Measurements from ENCODE around the gene ITGA1. TPM values are rescaled to one million over a fixed set of nuclear protein-coding genes. Genes with fewer than 3 reads are reported as not detected.
"Not testable (repeated sequence)": the region's sequence is repeated elsewhere in the genome, so short reads cannot be mapped to it uniquely, and the experiment has no call there.

ITGA1 gene
- total and polyA plus RNA-seq, 2 donors = 53.9 to 303 TPM

DNA sequence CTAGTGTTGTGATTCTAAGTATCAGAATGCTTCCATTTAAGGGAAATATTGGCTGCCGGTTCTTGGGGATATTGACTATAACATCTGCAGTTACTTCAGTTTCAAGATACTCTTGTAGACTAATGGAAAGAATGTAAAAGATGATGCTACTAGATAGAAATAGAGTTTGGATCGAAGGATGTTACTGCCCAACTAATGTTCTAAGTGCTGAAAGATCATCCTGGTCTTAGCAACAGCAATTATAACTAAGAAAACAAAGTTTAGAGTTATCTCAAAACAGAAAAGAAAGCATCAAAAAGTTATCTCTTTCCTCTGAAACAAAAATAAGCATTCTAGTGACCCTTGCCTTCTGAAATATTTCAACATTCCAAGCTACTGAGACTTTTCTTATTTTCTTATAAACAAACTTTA, 49.9 kb downstream of the ITGA1 start:
- Histone ChIP-seq H3K27ac (ENCODE audit: low read depth) (no peak overlapping the region), H3K36me3 (ENCODE audit: insufficient read depth) (no peaks in the 10 kb centered on the region), H3K4me1 (ENCODE audit: insufficient read depth) (peaks cover 2% of the 10 kb centered on the region), H3K4me3 (ENCODE audit: low read depth, low read length) (no peak overlapping the region)
- no peak for DNase-seq (ENCODE audit: extremely low spot score)
- WGBS = 38% methylated on average over 2 of the region's 2 CpGs

DNA sequence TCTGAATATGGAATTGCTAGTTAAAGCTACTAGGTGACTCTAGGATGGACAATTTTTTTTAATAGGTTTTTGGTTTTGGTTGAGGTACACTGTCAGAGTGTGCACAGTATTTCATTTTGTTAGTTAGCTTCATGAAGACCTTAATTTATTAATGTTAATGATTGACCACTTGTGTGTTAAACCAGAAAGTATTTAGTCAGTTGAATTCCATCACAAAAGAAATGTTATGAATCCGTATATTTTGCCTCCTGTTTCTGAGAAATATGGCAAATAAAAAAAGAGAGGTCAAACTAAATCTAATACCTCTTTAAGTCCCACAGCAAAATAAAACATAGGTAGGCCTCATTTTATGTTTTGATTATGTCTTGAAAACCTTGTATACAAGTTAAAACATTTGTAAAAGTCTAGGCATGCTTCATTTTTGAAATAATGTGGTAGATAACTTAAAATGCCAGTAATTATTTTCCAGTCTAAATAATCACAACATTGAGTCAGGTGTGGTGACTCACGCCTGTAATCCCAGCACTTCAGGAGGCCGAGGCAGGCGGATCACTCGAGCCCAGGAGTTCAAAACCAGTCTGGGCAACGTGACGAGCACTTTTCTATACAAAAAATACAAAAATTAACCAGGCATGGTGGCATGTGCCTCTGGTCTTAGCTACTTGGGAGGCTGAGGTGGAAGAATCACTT, 50.8 kb downstream of the ITGA1 start:
- 68% methylated on average over 7 of the region's 7 CpGs for WGBS
- DNase-seq (ENCODE audit: extremely low spot score) = no peak
- no peak overlapping the region for H3K27ac ChIP-seq (ENCODE audit: low read depth)
- H3K4me3 ChIP-seq (ENCODE audit: low read depth, low read length) = no peak overlapping the region
- peaks cover 2% of the 10 kb centered on the region for H3K4me1 ChIP-seq (ENCODE audit: insufficient read depth)
- no peaks in the 10 kb centered on the region for H3K36me3 ChIP-seq (ENCODE audit: insufficient read depth)

DNA sequence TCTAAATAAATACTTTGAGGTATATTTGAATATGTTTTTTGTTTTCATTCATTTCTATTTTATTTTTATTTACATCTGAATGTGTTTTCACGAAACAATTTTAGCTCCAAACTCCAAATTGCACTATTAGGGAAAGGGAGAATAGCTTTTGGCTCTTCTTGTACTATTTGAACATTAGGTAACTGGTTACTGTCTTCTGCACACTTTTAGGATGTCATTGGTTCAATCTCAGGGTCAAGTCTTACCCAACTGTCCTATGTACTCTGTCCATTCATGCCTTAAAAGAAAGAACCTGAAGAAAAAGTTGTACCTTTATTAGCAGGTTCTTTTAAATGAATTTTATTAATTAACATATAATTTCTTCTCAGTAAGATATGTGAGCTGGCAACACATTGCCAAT, 51.6 kb downstream of the ITGA1 start:
- Histone ChIP-seq H3K4me1 (ENCODE audit: insufficient read depth) (peaks cover 2% of the 10 kb centered on the region), H3K4me3 (ENCODE audit: low read depth, low read length) (no peak overlapping the region), H3K36me3 (ENCODE audit: insufficient read depth) (no peaks in the 10 kb centered on the region), H3K27ac (ENCODE audit: low read depth) (no peak overlapping the region)
- 62% methylated on average over 1 of the region's 1 CpG for WGBS
- DNase-seq (ENCODE audit: extremely low spot score) = no peak

DNA sequence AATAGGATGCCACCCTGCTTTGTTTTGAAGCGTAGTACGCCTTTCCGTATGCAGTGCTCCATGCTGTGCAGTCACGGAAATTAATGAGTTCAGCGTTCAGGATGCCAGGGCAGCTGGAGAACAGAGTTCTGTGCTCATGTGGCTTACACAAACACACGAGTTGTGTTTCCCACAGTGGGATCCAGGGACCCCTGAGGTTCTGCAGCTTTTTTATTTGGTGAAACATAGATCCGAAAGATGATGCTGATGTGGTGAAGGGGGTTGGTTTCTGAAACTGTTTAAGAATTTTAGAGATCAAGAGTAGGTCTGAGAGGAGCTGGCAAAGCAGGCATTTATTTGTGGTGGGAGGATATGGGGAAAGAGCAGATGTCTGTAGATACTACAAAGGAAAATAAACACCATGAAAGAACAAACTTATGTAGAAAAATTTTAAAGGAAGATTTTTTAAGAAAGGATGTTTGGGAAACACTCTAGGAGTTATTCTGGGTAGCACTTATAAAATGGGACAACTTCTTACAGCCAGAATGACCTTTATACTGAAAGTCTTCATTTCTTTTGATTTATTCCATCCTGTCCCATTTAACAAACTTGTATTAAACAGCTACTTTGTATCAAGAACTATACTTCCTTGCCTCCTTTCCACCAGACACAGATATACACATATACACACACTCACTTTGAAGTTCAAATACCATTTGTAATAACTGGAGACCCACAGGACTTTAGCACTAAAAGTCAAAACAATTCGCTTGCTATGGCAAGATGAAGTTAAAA, 52.7 kb downstream of the ITGA1 start:
- Histone ChIP-seq H3K4me3 (ENCODE audit: low read depth, low read length) (no peak overlapping the region), H3K27ac (ENCODE audit: low read depth) (no peak overlapping the region), H3K36me3 (ENCODE audit: insufficient read depth) (no peaks in the 10 kb centered on the region), H3K4me1 (ENCODE audit: insufficient read depth) (peaks cover 2% of the 10 kb centered on the region)
- WGBS = 30% methylated on average over 8 of the region's 8 CpGs
- DNase-seq (ENCODE audit: extremely low spot score) = no peak

DNA sequence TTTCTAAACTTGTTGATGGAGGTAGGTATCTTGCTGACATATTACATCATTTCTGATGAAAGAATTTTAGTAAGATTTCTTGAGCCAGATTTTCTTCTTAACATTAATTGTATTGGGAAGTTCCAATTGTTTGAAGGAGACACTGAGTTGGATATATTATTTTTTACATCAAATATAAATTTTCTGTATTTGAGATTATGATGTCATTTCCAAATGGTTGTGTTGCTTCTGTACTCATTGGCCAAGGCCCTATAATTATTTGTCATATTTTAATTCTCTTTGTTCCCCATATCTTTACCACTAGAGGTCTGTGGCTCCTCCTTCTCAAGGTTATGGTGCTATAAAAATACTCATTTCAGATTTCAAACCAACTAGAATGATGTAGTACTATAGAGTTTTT, 53.4 kb downstream of the ITGA1 start:
- peaks cover 2% of the 10 kb centered on the region for H3K4me1 ChIP-seq (ENCODE audit: insufficient read depth)
- H3K27ac ChIP-seq (ENCODE audit: low read depth) = no peak overlapping the region
- no peaks in the 10 kb centered on the region for H3K36me3 ChIP-seq (ENCODE audit: insufficient read depth)
- DNase-seq (ENCODE audit: extremely low spot score) = no peak
- no peak overlapping the region for H3K4me3 ChIP-seq (ENCODE audit: low read depth, low read length)

DNA sequence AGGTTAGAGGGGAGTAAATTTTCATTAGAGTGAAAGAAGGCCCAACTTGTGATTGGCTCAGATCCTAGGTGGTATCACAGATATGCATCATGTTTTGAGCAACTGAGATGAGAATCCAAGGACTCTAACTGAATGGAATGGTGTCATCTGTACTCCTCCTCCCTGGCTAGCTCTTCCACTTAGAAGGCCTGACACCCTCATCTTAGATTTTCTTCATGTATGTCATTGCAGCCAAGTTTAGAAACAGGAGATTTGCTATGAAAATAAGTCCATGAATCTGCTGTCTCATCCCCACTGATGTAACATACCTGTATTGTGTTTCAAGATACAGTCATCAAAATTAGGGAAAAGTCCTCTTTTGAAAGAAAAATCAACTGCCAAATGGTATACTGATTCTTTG, 54.4 kb downstream of the ITGA1 start:
- H3K4me3 ChIP-seq (ENCODE audit: low read depth, low read length) = no peak overlapping the region
- H3K4me1 ChIP-seq (ENCODE audit: insufficient read depth) = peaks cover 2% of the 10 kb centered on the region
- no peak for DNase-seq (ENCODE audit: extremely low spot score)
- no peaks in the 10 kb centered on the region for H3K36me3 ChIP-seq (ENCODE audit: insufficient read depth)
- no peak overlapping the region for H3K27ac ChIP-seq (ENCODE audit: low read depth)

DNA sequence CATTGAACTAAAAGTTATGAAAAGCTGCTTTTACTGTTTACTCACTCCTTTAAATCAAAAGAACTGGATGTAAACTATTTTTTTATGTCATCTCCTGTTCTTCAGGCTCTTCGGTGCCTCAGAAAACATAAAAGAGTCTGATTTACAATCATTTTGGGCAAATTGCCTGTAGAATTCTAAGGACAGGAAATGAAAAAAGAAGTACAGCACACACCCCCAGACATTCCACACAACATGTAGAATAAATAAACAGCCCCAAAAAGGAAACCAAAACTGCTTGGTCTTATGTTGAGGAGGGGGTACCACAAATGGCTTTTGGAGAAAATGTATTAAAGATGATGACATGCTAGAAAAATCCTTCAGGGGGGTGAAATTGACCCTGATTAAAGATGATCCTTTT, 57.2 kb downstream of the ITGA1 start:
- WGBS = 11% methylated on average over 1 of the region's 1 CpG
- DNase-seq (ENCODE audit: extremely low spot score) = no peak
- no peaks in the 10 kb centered on the region for H3K36me3 ChIP-seq (ENCODE audit: insufficient read depth)
- H3K4me1 ChIP-seq (ENCODE audit: insufficient read depth) = peaks cover 2% of the 10 kb centered on the region
- no peak overlapping the region for H3K4me3 ChIP-seq (ENCODE audit: low read depth, low read length)
- no peak overlapping the region for H3K27ac ChIP-seq (ENCODE audit: low read depth)

DNA sequence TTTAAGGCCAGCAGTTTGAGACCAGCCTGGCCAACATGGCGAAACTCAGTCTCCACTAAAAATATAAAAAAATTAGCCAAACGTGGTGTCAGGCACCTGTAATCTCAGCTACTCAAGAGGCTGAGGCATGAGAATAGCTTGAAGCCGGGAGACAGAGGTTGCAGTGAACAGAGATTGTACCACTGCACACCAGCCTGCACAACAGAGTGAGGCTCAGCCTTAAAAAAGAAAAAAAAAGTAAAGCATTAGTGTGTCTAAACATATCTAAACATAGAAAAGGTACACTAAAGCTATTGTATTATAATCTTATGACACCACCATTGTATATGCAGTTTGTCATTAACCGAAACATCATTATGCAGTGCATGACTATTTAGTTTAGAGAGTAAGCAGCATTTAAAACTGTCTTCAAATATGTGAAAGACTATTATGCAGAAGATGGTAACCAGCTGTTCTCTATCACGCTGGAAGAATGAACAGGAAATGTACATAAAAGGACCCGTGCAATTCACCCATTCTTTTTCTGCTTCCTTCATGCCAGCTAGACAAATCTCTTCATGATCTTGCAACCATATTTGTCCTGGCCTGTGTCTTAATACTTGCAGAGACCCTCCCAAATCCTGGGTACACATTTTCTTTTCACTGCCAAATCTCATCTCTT, 58.6 kb downstream of the ITGA1 start:
- H3K4me3 ChIP-seq (ENCODE audit: low read depth, low read length) = no peak overlapping the region
- H3K27ac ChIP-seq (ENCODE audit: low read depth) = no peak overlapping the region
- DNase-seq (ENCODE audit: extremely low spot score) = no peak
- WGBS = 37% methylated on average over 6 of the region's 6 CpGs
- peaks cover 2% of the 10 kb centered on the region for H3K4me1 ChIP-seq (ENCODE audit: insufficient read depth)
- H3K36me3 ChIP-seq (ENCODE audit: insufficient read depth) = no peaks in the 10 kb centered on the region

DNA sequence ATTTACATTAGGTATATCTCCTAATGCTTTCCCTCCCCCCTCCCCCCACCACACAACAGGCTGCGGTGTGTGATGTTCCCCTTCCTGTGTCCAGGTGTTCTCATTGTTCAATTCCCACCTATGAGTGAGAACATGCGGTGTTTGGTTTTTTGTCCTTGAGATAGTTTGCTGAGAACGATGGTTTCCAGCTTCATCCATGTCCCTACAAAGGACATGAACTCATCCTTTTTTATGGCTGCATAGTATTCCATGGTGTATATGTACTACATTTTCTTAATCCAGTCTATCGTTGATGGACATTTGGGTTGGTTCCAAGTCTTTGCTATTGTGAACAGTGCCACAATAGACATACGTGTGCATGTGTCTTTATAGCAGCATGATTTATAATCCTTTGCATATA, 61.0 kb downstream of the ITGA1 start:
- WGBS = 84% methylated on average over 5 of the region's 5 CpGs
- H3K4me1 ChIP-seq (ENCODE audit: insufficient read depth); H3K36me3 ChIP-seq (ENCODE audit: insufficient read depth); H3K27ac ChIP-seq (ENCODE audit: low read depth); H3K4me3 ChIP-seq (ENCODE audit: low read depth, low read length); DNase-seq (ENCODE audit: extremely low spot score): not testable (repeated sequence)

DNA sequence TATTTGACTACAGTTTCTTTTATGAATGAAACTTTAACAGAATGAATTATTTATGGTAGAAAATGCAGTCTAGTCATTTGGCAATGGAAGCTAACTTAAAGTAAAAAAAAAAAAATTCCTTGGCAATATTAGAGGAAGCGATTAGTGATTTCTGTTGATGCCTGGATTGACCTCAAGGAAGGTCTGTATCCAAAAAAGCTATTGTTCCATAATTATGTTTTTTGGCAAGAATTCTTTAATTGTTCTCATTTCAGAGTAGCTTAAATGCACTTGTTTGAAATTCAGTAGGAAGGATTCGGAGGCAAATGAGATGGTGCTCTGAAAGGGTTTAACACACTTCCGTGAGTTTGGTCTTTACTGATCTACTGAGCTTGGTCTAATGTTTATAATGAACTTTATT, 61.8 kb downstream of the ITGA1 start:
- H3K27ac ChIP-seq (ENCODE audit: low read depth) = no peak overlapping the region

DNA sequence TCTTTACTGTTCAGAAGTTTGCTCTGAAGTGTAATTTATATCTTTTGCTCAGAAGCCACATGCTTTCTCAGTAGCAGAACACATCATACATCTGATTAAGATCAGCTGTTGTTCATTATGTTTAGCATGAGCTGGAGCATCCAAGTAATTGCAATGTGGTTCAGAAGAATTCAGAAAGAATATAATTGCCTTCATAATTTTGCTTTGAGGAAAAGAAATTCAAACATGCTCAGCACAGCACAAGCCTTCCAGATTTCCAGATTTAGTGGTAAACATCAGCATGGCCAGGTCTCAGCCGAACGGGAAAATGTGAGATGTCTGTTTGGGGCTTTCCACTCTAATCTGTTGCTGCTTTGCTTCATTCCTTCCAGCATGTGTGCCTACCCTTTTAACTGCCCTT, 65.9 kb downstream of the ITGA1 start:
- DNase-seq (ENCODE audit: extremely low spot score) = no peak
- 36% methylated on average over 2 of the region's 2 CpGs for WGBS
- H3K4me1 ChIP-seq (ENCODE audit: insufficient read depth) = no peaks in the 10 kb centered on the region

More for the DNA sequence above, 61.8 kb downstream of the ITGA1 start:
- no peaks in the 10 kb centered on the region for H3K36me3 ChIP-seq (ENCODE audit: insufficient read depth)
- no peak overlapping the region for H3K4me3 ChIP-seq (ENCODE audit: low read depth, low read length)
- H3K4me1 ChIP-seq (ENCODE audit: insufficient read depth) = no peaks in the 10 kb centered on the region
- WGBS = 87% methylated on average over 3 of the region's 3 CpGs
- no peak for DNase-seq (ENCODE audit: extremely low spot score)

DNA sequence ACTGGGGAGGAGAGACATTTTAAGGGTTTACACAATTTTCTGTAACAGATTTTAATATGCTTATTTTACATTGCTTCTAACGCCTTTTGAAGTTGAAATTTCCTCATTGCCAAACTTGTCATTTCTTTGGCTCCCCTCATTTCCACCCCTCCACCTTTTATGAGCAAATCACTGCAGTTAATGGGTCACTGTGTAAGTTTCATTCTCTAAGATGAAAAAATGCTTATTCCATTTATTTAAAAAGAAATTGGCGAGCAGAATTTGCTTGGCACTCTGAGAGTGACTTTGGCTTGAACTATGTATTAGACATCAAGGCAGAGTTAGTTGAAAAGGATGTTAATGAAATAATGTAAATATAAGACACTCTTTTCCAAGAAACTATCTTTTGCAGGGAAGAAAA, 66.6 kb downstream of the ITGA1 start:
- 45% methylated on average over 2 of the region's 2 CpGs for WGBS

More for the DNA sequence above, 65.9 kb downstream of the ITGA1 start:
- Histone ChIP-seq H3K4me3 (ENCODE audit: low read depth, low read length) (no peak overlapping the region), H3K36me3 (ENCODE audit: insufficient read depth) (no peaks in the 10 kb centered on the region), H3K27ac (ENCODE audit: low read depth) (no peak overlapping the region)

DNA sequence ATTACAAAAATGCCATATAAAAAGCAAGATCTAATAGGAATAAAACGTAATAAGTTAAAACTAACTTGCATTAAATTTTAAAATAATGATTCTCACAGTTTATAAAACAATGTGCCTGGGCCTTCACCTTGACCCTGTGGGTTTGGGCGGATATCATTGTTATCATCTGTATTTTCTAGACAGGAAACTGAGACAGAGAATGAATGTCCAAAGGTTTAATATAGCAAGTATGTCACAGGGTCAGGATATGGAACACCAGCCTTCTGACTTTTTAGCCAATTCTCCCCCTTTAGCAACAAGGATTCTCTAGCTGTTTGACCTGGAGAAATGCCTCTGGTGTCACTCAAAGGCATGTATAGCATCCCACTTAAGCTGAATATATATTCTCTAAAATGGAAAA, 67.2 kb downstream of the ITGA1 start:
- Histone ChIP-seq H3K36me3 (ENCODE audit: insufficient read depth) (no peaks in the 10 kb centered on the region), H3K4me1 (ENCODE audit: insufficient read depth) (no peaks in the 10 kb centered on the region), H3K27ac (ENCODE audit: low read depth) (no peak overlapping the region), H3K4me3 (ENCODE audit: low read depth, low read length) (no peak overlapping the region)
- WGBS = 69% methylated on average over 2 of the region's 2 CpGs
- DNase-seq (ENCODE audit: extremely low spot score) = no peak

More for the DNA sequence above, 66.6 kb downstream of the ITGA1 start:
- DNase-seq (ENCODE audit: extremely low spot score) = no peak
- H3K4me1 ChIP-seq (ENCODE audit: insufficient read depth) = no peaks in the 10 kb centered on the region
- H3K27ac ChIP-seq (ENCODE audit: low read depth) = no peak overlapping the region
- no peak overlapping the region for H3K4me3 ChIP-seq (ENCODE audit: low read depth, low read length)
- no peaks in the 10 kb centered on the region for H3K36me3 ChIP-seq (ENCODE audit: insufficient read depth)

DNA sequence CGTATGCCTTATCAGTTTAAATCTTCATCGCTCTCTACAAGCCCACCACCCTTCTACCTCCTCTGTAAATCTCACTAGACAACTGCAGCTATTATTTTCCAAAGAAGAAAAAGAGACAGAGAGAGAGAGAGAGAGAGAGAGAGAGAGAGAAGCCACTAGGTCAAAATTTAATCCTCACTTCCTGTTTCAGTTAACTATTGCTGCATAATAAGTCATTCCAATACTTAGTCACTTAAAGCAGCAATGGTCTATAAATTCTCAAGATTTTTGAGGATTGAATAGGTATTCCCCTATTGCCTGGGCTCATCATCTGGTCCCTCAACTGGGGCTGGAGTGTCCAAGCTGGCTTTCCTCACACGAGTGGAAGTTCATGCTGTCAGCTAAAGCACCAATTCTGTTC, 68.8 kb downstream of the ITGA1 start:
- peak overlapping the region; percentile 6 for H3K27ac ChIP-seq (ENCODE audit: low read depth)
- 69% methylated on average over 3 of the region's 3 CpGs for WGBS
- no peak for DNase-seq (ENCODE audit: extremely low spot score)

More for the DNA sequence above, 68.8 kb downstream of the ITGA1 start:
- no peak overlapping the region for H3K4me3 ChIP-seq (ENCODE audit: low read depth, low read length)
- no peaks in the 10 kb centered on the region for H3K4me1 ChIP-seq (ENCODE audit: insufficient read depth)
- no peaks in the 10 kb centered on the region for H3K36me3 ChIP-seq (ENCODE audit: insufficient read depth)
